IMR-90 (cell line): ENCODE measurements around the gene SP2. TPM values are rescaled to one million over a fixed set of nuclear protein-coding genes. Genes with fewer than 3 reads are reported as not detected.

Source experiments
- ATAC-seq: fragments of 200-7000 bp; cut with Tn5 transposase; 2 replicates; pipeline ENCODE4 v1.9.1; 2020; ENCODE audit warnings: low read depth, mild to moderate bottlenecking, moderate library complexity
- BruUV-seq: library from RNA; stranded (reverse); fragments of 400-500 nt; replicated peaks from 2 replicates; lab custom pipeline; 2021; lab: Mats Ljungman, UMichigan
- CTCF ChIA-PET: fragments of 300-600 bp; formaldehyde crosslinking; extraction: SDS; loops from one replicate; lab custom pipeline; 2021; ENCODE audit warnings: antibody characterized with exemption; lab: Yijun Ruan, JAX
- POLR2A ChIA-PET: fragments of 300-600 bp; sonication (Branson Sonifier 250); formaldehyde crosslinking; loops from one replicate; lab custom pipeline; 2022; ENCODE audit warnings: antibody characterized with exemption; ENCODE audit not compliant: unreplicated experiment; lab: Charles Lee
- DNase-seq: peaks from one replicate; pipeline ENCODE4 v3.0.0; 2013
- H2AFZ ChIP-seq: replicated peaks from 2 replicates; pipeline ENCODE3; 2013; ENCODE audit warnings: low read length, mild to moderate bottlenecking; ENCODE audit not compliant: poor library complexity
- H2AK5ac ChIP-seq: 2 replicates; pipeline ENCODE4 v1.6.1; 2013; ENCODE audit warnings: low read depth, low read length, inconsistent platforms
- H2AK9ac ChIP-seq: replicated peaks from 2 replicates; pipeline ENCODE3; 2013; ENCODE audit warnings: mild to moderate bottlenecking, low read depth, low read length, moderate library complexity; ENCODE audit not compliant: poor library complexity
- H2BK120ac ChIP-seq: 2 replicates; pipeline ENCODE4 v1.6.1; 2013; ENCODE audit warnings: low read depth, low read length, inconsistent platforms
- H2BK15ac ChIP-seq: 3 replicates; pipeline ENCODE4 v1.6.1; 2013; ENCODE audit warnings: low read depth, low read length, inconsistent platforms
- H2BK20ac ChIP-seq: 2 replicates; pipeline ENCODE4 v1.6.1; 2013; ENCODE audit warnings: low read depth, mild to moderate bottlenecking, inconsistent platforms, low read length, moderate library complexity
- H2BK5ac ChIP-seq: 2 replicates; pipeline ENCODE4 v1.6.1; 2013; ENCODE audit warnings: mild to moderate bottlenecking, low read depth, low read length, inconsistent platforms; ENCODE audit not compliant: poor library complexity, severe bottlenecking
- H3K14ac ChIP-seq: replicated peaks from 2 replicates; pipeline ENCODE4 v1.6.1; 2013; ENCODE audit warnings: low read depth, low read length, inconsistent platforms
- H3K18ac ChIP-seq: 2 replicates; pipeline ENCODE4 v1.6.1; 2013; ENCODE audit warnings: low read depth, low read length, control low read depth
- H3K23ac ChIP-seq: 2 replicates; pipeline ENCODE4 v1.6.1; 2013; ENCODE audit warnings: low read depth, low read length, inconsistent platforms
- H3K27ac ChIP-seq: 2 replicates; pipeline ENCODE4 v1.5.1; 2013; ENCODE audit warnings: mild to moderate bottlenecking, control low read depth, low read length; ENCODE audit not compliant: insufficient read depth
- H3K27me3 ChIP-seq: 2 replicates; pipeline ENCODE4 v1.6.1; 2013; ENCODE audit warnings: low read length; ENCODE audit not compliant: control insufficient read depth, insufficient read depth
- H3K36me3 ChIP-seq: 2 replicates; pipeline ENCODE4 v1.6.1; 2013; ENCODE audit warnings: low read length, mixed read lengths; ENCODE audit not compliant: control insufficient read depth, insufficient read depth
- H3K4ac ChIP-seq: 2 replicates; pipeline ENCODE4 v1.6.1; 2013; ENCODE audit warnings: low read depth, low read length, inconsistent platforms
- H3K4me1 ChIP-seq: 2 replicates; pipeline ENCODE4 v1.6.1; 2013; ENCODE audit warnings: low read length, mixed read lengths; ENCODE audit not compliant: control insufficient read depth, insufficient read depth
- H3K4me2 ChIP-seq: 2 replicates; pipeline ENCODE4 v1.6.1; 2013; ENCODE audit warnings: low read depth, mild to moderate bottlenecking, control low read depth, low read length, moderate library complexity
- H3K4me3 ChIP-seq: 2 replicates; pipeline ENCODE4 v1.5.1; 2013; ENCODE audit warnings: low read depth, mild to moderate bottlenecking, control low read depth, low read length, moderate library complexity; ENCODE audit not compliant: insufficient read depth
- H3K56ac ChIP-seq: 2 replicates; pipeline ENCODE4 v1.6.1; 2013; ENCODE audit warnings: low read length, inconsistent platforms; ENCODE audit not compliant: insufficient read depth; ENCODE audit errors: extremely low read depth
- H3K79me1 ChIP-seq, 2 experiments: 2 replicates each; pipeline ENCODE4 v1.6.1; 2013; ENCODE audit warnings: low read length in 2 of 2, inconsistent platforms in 1 of 2, low read depth in 1 of 2
- H3K9ac ChIP-seq: 2 replicates; pipeline ENCODE4 v1.6.1; 2013; ENCODE audit warnings: low read depth, low read length, control low read depth
- H3K9me1 ChIP-seq: 2 replicates; pipeline ENCODE4 v1.6.1; 2013; ENCODE audit warnings: low read length, inconsistent platforms; ENCODE audit not compliant: insufficient read depth
- H3K9me3 ChIP-seq: 2 replicates; pipeline ENCODE4 v1.6.1; 2013; ENCODE audit warnings: low read length; ENCODE audit not compliant: control insufficient read depth, insufficient read depth
- H4K20me1 ChIP-seq: 2 replicates; pipeline ENCODE4 v1.6.1; 2013; ENCODE audit warnings: low read length, inconsistent platforms; ENCODE audit not compliant: insufficient read depth
- H4K5ac ChIP-seq: 2 replicates; pipeline ENCODE4 v1.6.1; 2013; ENCODE audit warnings: mild to moderate bottlenecking, low read depth, low read length, control low read depth
- H4K8ac ChIP-seq, 2 experiments: 2 replicates each; pipeline ENCODE4 v1.6.1; 2013; ENCODE audit warnings: low read depth in 2 of 2, low read length in 2 of 2, control low read depth in 1 of 2, inconsistent platforms in 1 of 2
- H4K91ac ChIP-seq: 2 replicates; pipeline ENCODE4 v1.6.1; 2013; ENCODE audit warnings: low read depth, low read length, inconsistent platforms; ENCODE audit not compliant: insufficient read depth
- CEBPB ChIP-seq: IDR thresholded peaks from 2 replicates; pipeline ENCODE4 v1.6.1; 2012; ENCODE audit warnings: low read depth, low read length, improper control_type of control experiment
- CHD1 ChIP-seq: IDR thresholded peaks from 2 replicates; pipeline ENCODE4 v1.6.1; 2012; ENCODE audit warnings: low read depth, low read length, improper control_type of control experiment
- FOS ChIP-seq: fragments of 150-350 bp; IDR thresholded peaks from 2 replicates; pipeline ENCODE4 v1.6.1; 2016; ENCODE audit warnings: low read depth, low read length
- MAZ ChIP-seq: IDR thresholded peaks from 2 replicates; pipeline ENCODE4 v1.6.1; 2012; ENCODE audit warnings: low read depth, mild to moderate bottlenecking, low read length, improper control_type of control experiment, moderate library complexity, borderline replicate concordance
- NFE2L2 ChIP-seq: fragments of 150-350 bp; IDR thresholded peaks from 2 replicates; pipeline ENCODE4 v1.6.1; 2016; ENCODE audit warnings: low read depth, mild to moderate bottlenecking, low read length
- RAD21 ChIP-seq: IDR thresholded peaks from 2 replicates; pipeline ENCODE4 v1.6.1; 2012; ENCODE audit warnings: low read length, improper control_type of control experiment
- RCOR1 ChIP-seq: IDR thresholded peaks from 2 replicates; pipeline ENCODE4 v1.6.1; 2012; ENCODE audit warnings: mild to moderate bottlenecking, low read length, improper control_type of control experiment; ENCODE audit not compliant: insufficient replicate concordance
- RFX5 ChIP-seq: IDR thresholded peaks from 2 replicates; pipeline ENCODE4 v1.8.0; 2012; ENCODE audit warnings: low read depth, mild to moderate bottlenecking, low read length, moderate library complexity
- SMC3 ChIP-seq: fragments of 150-350 bp; IDR thresholded peaks from 2 replicates; pipeline ENCODE4 v1.6.1; 2016; ENCODE audit warnings: low read depth, mild to moderate bottlenecking, antibody characterized with exemption, low read length, moderate library complexity
- WGBS, 2 experiments: methylation state at CpG; one replicate each; pipeline versions ENCODE4 v1.1.5 to v1.1.7; 2013; ENCODE audit warnings: missing lambda C conversion rate in 2 of 2; ENCODE audit not compliant: insufficient read length in 1 of 2; ENCODE audit errors: extremely low coverage in 2 of 2; 5-methylcytosine and 5-hydroxymethylcytosine counted together
- dilution Hi-C: fragments of 300-500 bp; cut with HindIII; formaldehyde crosslinking; loops from one replicate; pipeline ENCODE4 v1.14.3; 2018; ENCODE audit warnings: low sequenced_read_pairs; ENCODE audit not compliant: unreplicated experiment
- in situ Hi-C: fragments of 300-500 bp; cut with MboI; formaldehyde crosslinking; loops from 3 replicates; pipeline ENCODE4 v1.14.3; 2019; ENCODE audit warnings: low sequenced_read_pairs, inconsistent platforms, mixed read lengths
- intact Hi-C: fragments of 100-400 bp; cut with micrococcal nuclease; formaldehyde crosslinking; loops from 2 replicates; pipeline ENCODE4 v1.10.0; 2022
- polyA plus RNA-seq, 3 experiments: library from polyadenylated mRNA; depleted of rRNA; stranded (reverse); fragments of >200 nt; gene quantifications; 2 replicates each; pipeline ENCODE4 v1.2.3, GENCODE V29; 2012; ENCODE audit warnings: low replicate concordance in 1 of 3
- total RNA-seq: library from RNA; depleted of rRNA; stranded (reverse); fragments of >200 nt; gene quantifications from 2 replicates; pipeline ENCODE4 v1.2.3, GENCODE V29; 2012
- TF ChIP-seq, protein P1 (sequence below): fragments of 150-350 bp; IDR thresholded peaks from 2 replicates; pipeline ENCODE4 v1.6.1; 2017; ENCODE audit warnings: mild to moderate bottlenecking, antibody characterized with exemption, low read length, low read depth

SP2 gene
- total and polyA plus RNA-seq, 2 of the 4 experiments (the other 2 are of a cell fraction) = 0.72 to 13.8 TPM

DNA sequence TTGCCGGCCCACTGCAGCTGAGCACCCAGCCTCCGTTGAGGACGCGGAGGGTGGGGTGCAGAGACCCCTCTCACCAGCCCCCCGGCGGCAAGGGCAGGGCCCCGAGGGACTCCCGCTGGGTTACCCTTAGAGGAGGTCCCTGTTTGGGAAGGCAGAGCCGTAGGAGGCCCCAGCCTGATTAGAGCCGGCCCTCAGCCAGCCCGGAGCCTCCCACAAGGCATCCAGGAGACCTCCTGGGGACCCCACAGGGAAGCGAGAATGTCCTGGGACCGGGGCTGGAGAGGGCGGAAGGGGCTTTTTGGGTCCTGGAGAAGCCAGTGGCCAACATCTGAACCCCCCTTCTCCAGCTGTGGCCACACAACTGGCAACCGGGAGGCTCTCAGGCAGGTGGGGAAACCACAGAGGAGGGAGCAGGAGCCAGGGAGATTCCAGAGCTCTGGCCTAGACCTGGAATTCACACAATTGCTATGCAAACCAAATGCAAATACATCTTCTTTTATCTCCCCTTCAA, 23.3 kb upstream of the SP2 start:
- Histone ChIP-seq H3K23ac (no peak overlapping the region), H3K4me3 (no peak overlapping the region), H2AFZ (peak overlapping the region; percentile 8), H3K9ac (no peak overlapping the region), H3K36me3 (no peaks in the 10 kb centered on the region), H3K79me1 (no peaks in the 10 kb centered on the region), H4K8ac (no peak overlapping the region), H2BK120ac (no peak overlapping the region), H2AK9ac (no peak overlapping the region), H3K9me1 (no peaks in the 10 kb centered on the region), H3K14ac (no peak overlapping the region), H3K56ac (no peak overlapping the region), H2AK5ac (no peak overlapping the region), H4K20me1 (no peaks in the 10 kb centered on the region), H4K91ac (no peak overlapping the region), H2BK15ac (no peak overlapping the region), H4K5ac (no peak overlapping the region), H3K4me2 (no peak overlapping the region), H3K9me3 (no peaks in the 10 kb centered on the region), H2BK20ac (no peak overlapping the region), H3K27me3 (peaks cover 55% of the 10 kb centered on the region), H3K27ac (no peak overlapping the region), H3K4me1 (peaks cover 13% of the 10 kb centered on the region), H3K4ac (no peak overlapping the region), H2BK5ac (no peak overlapping the region), H3K18ac (no peak overlapping the region)
- ChIA-PET POLR2A (no interaction called here), CTCF (no interaction called here)
- ATAC-seq (no peak), DNase-seq (peak; percentile 36)
- WGBS, 2 experiments = no CpG with 5 or more reads among the region's 15 CpGs
- no peak for TF ChIP-seq CHD1
- TF ChIP-seq RAD21 = no peak
- no peak for TF ChIP-seq RCOR1
- TF ChIP-seq CEBPB = no peak
- no peak for TF ChIP-seq RFX5
- TF ChIP-seq SMC3 = no peak
- TF ChIP-seq, protein P1, sequence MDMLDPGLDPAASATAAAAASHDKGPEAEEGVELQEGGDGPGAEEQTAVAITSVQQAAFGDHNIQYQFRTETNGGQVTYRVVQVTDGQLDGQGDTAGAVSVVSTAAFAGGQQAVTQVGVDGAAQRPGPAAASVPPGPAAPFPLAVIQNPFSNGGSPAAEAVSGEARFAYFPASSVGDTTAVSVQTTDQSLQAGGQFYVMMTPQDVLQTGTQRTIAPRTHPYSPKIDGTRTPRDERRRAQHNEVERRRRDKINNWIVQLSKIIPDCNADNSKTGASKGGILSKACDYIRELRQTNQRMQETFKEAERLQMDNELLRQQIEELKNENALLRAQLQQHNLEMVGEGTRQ = no peak
- TF ChIP-seq FOS = no peak
- TF ChIP-seq NFE2L2 = no peak
- TF ChIP-seq MAZ = no peak
- no TSS peak for BruUV-seq
- intact Hi-C loops (no loop called here), in situ Hi-C loops (no loop called here), dilution Hi-C loops (no loop called here)
